ENCODE data around the gene EPB41L3. TPM values are rescaled to one million over a fixed set of nuclear protein-coding genes. Genes with fewer than 3 reads are reported as not detected.

Gene EPB41L3
- total RNA-seq, 3 donors from 2014 or later: 35.4 to 178 (median 90.5) TPM

DNA sequence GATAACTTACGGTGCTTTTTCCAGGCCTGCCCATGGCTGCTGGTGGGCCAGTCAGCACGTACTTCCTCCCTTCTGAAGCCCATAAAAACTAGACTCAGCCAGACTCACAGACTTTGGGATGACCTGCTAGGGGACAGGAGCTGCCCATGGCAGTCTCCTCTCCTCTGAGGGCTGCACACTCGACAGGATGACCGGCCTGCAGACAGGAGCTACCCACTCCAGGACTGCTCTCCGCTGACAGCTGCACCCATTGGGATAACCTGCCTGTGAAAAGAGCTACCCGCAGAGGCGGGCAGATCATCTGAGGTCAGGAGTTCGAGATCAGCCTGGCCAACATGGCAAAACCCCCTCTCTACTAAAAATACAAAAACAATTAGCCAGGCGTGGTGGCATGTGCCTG lies 75.4 kb downstream of the EPB41L3 start:
- Histone ChIP-seq H3K27me3 (no peaks in the 10 kb centered on the region), H3K4me1 (no peaks in the 10 kb centered on the region)

DNA sequence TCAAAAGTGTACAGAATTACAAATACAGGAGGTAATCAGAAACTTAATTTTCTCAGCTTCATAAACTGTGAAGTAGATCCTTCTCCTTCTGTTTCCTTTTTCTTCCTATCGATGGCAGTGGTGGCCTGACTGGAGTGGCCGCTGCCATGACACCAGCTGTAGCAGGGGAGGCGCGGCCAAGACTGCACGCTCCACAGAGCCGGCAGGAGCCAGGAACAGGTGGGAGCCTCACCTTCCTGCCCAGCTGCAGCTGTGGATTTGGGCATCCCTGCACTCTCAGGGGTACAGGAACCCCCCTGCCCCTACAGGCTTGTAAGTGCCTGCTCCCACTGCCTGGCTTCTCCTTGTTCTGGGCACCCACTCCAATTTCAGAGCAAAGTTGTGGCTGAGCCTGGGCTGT lies 76.1 kb downstream of the EPB41L3 start:
- Histone ChIP-seq H3K27ac (no peak overlapping the region), H3K4me3 (no peak overlapping the region), H3K27me3 (no peaks in the 10 kb centered on the region), H3K36me3 (no peaks in the 10 kb centered on the region), H3K9me3 (no peaks in the 10 kb centered on the region), H3K4me1 (no peaks in the 10 kb centered on the region)
- intact Hi-C loops (cut with DNase I; ENCODE audit: low total_unique reads): no loop called here
- DNase-seq (ENCODE audit: low spot score in 2 of 2): no peak
- no peak for TF ChIP-seq POLR2A (IDR thresholded peaks at IDR 0.05)
- TF ChIP-seq, protein P1, sequence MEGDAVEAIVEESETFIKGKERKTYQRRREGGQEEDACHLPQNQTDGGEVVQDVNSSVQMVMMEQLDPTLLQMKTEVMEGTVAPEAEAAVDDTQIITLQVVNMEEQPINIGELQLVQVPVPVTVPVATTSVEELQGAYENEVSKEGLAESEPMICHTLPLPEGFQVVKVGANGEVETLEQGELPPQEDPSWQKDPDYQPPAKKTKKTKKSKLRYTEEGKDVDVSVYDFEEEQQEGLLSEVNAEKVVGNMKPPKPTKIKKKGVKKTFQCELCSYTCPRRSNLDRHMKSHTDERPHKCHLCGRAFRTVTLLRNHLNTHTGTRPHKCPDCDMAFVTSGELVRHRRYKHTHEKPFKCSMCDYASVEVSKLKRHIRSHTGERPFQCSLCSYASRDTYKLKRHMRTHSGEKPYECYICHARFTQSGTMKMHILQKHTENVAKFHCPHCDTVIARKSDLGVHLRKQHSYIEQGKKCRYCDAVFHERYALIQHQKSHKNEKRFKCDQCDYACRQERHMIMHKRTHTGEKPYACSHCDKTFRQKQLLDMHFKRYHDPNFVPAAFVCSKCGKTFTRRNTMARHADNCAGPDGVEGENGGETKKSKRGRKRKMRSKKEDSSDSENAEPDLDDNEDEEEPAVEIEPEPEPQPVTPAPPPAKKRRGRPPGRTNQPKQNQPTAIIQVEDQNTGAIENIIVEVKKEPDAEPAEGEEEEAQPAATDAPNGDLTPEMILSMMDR (IDR thresholded peaks at IDR 0.05): no peak
- no peak for TF ChIP-seq POLR2AphosphoS5 (IDR thresholded peaks at IDR 0.05)

More for the DNA sequence above, 75.4 kb downstream of the EPB41L3 start:
- no peaks in the 10 kb centered on the region for H3K36me3 ChIP-seq
- intact Hi-C loops (cut with DNase I; ENCODE audit: low total_unique reads): no loop called here
- TF ChIP-seq, protein P1 (IDR thresholded peaks at IDR 0.05): no peak
- TF ChIP-seq POLR2A (IDR thresholded peaks at IDR 0.05) (no peak), POLR2AphosphoS5 (IDR thresholded peaks at IDR 0.05) (no peak)
- H3K27ac ChIP-seq: no peak overlapping the region
- no peak overlapping the region for H3K4me3 ChIP-seq
- H3K9me3 ChIP-seq: no peaks in the 10 kb centered on the region
- no peak for DNase-seq (ENCODE audit: low spot score in 2 of 2)

DNA sequence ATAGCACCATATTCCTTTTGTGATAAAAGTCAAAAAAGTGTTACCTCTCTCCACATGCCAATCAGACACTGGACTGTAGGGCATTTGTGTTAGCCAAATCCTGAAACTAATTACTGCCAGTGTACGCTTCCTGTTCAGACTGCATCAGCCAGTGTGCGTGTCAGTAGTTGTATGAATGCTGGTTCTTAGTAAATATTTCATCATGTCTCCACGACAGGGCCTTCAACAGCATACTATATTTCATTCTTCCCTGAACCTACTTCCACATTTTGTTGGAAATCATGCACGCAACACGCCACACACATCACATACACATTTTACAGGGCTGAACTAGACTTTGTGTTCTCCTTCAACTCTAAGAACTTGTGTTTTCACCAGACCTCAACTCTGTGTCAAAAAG lies 77.5 kb downstream of the EPB41L3 start:
- Histone ChIP-seq H3K27me3 (no peaks in the 10 kb centered on the region), H3K4me1 (no peaks in the 10 kb centered on the region), H3K27ac (no peak overlapping the region), H3K9me3 (no peaks in the 10 kb centered on the region), H3K4me3 (no peak overlapping the region), H3K36me3 (no peaks in the 10 kb centered on the region)
- no peak for DNase-seq (ENCODE audit: low spot score in 2 of 2)
- intact Hi-C loops (cut with DNase I; ENCODE audit: low total_unique reads): no loop called here
- no peak for TF ChIP-seq POLR2AphosphoS5 (IDR thresholded peaks at IDR 0.05)
- no peak for TF ChIP-seq POLR2A (IDR thresholded peaks at IDR 0.05)
- TF ChIP-seq, protein P1 (IDR thresholded peaks at IDR 0.05): no peak

DNA sequence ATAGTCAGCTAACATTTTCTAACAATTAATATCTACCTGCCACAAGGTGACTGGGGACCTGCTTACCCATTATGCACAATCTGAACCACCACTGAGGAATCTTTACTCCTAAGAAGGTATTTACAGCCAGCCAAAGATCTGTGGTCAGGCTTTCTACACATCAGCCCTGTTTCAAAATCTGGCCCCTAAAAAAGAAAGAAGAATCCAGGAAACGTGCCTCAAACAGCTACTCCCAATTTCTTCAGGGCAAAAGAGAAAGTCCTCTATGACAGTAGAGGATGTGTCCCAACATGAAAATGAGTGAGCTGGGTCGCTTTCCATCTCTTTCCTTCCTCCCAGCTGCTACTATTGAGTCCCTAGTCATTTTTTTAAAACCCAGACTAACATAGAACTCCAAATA lies 79.5 kb downstream of the EPB41L3 start:
- intact Hi-C loops (cut with DNase I; ENCODE audit: low total_unique reads): no loop called here
- Histone ChIP-seq H3K27ac (no peak overlapping the region), H3K27me3 (no peaks in the 10 kb centered on the region), H3K4me3 (no peak overlapping the region), H3K4me1 (no peaks in the 10 kb centered on the region), H3K36me3 (no peaks in the 10 kb centered on the region), H3K9me3 (no peaks in the 10 kb centered on the region)
- TF ChIP-seq POLR2A (IDR thresholded peaks at IDR 0.05) (no peak), POLR2AphosphoS5 (IDR thresholded peaks at IDR 0.05) (no peak)
- TF ChIP-seq, protein P1 (IDR thresholded peaks at IDR 0.05): no peak
- DNase-seq (ENCODE audit: low spot score in 2 of 2): no peak

DNA sequence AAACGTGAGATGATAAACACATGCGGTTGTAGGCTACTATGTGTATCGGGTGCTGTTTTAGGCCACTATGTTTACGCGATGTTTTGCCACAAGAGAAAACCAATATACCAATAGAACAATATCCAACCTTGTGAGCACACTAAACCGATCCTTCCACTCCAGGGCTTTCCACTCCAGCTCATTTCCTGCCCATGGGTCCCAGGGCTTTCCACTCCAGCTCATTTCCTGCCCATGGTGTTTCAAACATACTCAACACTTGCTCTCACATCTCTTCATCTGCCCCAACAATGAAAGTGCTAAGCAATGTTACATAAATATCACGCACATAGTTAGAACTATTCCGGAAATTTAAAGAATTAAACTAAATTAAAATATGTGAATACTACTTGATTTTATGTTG lies 80.0 kb downstream of the EPB41L3 start:
- TF ChIP-seq POLR2AphosphoS5 (IDR thresholded peaks at IDR 0.05): no peak
- TF ChIP-seq, protein P1 (IDR thresholded peaks at IDR 0.05): no peak
- TF ChIP-seq POLR2A (IDR thresholded peaks at IDR 0.05): no peak
- Histone ChIP-seq H3K4me1 (no peaks in the 10 kb centered on the region), H3K27ac (peak overlapping the region in 1 of 2 donors; percentile 20), H3K36me3 (no peaks in the 10 kb centered on the region), H3K4me3 (no peak overlapping the region), H3K27me3 (no peaks in the 10 kb centered on the region), H3K9me3 (no peaks in the 10 kb centered on the region)
- intact Hi-C loops (cut with DNase I; ENCODE audit: low total_unique reads): no loop called here
- DNase-seq (ENCODE audit: low spot score in 2 of 2): no peak
